ENCODE measurements around the gene RASSF6.

DNA sequence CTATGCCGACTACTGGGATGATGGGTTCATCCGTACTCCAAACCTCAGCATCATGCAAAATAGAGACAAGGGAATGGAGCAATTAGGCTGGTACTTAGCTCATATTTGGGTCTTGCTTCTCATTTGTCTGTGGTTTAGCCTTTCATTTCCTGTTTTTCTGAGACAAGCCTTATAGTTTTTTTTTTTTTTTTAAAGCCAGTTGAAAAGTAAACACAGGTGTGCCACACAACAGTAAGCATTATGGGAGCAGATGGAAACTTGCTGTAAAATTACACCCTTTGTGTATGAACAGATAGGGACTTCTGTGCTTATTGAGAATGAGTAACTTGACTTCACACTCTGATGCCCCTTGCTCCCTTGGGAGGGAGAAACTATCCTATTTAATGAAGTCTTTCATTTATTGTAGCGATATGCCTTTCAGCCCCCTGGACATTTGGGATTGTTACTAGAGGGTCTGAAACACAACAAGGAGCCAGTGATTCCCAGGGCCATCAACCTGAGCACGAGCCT is 13.7 kb downstream of the RASSF6 start:
- TF ChIP-seq, protein P1, sequence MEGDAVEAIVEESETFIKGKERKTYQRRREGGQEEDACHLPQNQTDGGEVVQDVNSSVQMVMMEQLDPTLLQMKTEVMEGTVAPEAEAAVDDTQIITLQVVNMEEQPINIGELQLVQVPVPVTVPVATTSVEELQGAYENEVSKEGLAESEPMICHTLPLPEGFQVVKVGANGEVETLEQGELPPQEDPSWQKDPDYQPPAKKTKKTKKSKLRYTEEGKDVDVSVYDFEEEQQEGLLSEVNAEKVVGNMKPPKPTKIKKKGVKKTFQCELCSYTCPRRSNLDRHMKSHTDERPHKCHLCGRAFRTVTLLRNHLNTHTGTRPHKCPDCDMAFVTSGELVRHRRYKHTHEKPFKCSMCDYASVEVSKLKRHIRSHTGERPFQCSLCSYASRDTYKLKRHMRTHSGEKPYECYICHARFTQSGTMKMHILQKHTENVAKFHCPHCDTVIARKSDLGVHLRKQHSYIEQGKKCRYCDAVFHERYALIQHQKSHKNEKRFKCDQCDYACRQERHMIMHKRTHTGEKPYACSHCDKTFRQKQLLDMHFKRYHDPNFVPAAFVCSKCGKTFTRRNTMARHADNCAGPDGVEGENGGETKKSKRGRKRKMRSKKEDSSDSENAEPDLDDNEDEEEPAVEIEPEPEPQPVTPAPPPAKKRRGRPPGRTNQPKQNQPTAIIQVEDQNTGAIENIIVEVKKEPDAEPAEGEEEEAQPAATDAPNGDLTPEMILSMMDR (IDR thresholded peaks at IDR 0.05; ENCODE audit: insufficient read depth, low read length), result no peak
- no peak for TF ChIP-seq POLR2AphosphoS5 (IDR thresholded peaks at IDR 0.05; ENCODE audit: low read depth)
- TF ChIP-seq, protein P2, sequence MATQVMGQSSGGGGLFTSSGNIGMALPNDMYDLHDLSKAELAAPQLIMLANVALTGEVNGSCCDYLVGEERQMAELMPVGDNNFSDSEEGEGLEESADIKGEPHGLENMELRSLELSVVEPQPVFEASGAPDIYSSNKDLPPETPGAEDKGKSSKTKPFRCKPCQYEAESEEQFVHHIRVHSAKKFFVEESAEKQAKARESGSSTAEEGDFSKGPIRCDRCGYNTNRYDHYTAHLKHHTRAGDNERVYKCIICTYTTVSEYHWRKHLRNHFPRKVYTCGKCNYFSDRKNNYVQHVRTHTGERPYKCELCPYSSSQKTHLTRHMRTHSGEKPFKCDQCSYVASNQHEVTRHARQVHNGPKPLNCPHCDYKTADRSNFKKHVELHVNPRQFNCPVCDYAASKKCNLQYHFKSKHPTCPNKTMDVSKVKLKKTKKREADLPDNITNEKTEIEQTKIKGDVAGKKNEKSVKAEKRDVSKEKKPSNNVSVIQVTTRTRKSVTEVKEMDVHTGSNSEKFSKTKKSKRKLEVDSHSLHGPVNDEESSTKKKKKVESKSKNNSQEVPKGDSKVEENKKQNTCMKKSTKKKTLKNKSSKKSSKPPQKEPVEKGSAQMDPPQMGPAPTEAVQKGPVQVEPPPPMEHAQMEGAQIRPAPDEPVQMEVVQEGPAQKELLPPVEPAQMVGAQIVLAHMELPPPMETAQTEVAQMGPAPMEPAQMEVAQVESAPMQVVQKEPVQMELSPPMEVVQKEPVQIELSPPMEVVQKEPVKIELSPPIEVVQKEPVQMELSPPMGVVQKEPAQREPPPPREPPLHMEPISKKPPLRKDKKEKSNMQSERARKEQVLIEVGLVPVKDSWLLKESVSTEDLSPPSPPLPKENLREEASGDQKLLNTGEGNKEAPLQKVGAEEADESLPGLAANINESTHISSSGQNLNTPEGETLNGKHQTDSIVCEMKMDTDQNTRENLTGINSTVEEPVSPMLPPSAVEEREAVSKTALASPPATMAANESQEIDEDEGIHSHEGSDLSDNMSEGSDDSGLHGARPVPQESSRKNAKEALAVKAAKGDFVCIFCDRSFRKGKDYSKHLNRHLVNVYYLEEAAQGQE (IDR thresholded peaks at IDR 0.05; ENCODE audit: insufficient replicate concordance, low read depth), result no peak
- no peak for TF ChIP-seq GABPA (IDR thresholded peaks at IDR 0.05; ENCODE audit: low read depth)
- 0 out of 2 replicates have a peak, but pooled peaks have one; percentile 34 for TF ChIP-seq SPI1 (IDR thresholded peaks at IDR 0.05; ENCODE audit: borderline replicate concordance, low read depth)
